Measurements from ENCODE around the gene VPS4A.

DNA sequence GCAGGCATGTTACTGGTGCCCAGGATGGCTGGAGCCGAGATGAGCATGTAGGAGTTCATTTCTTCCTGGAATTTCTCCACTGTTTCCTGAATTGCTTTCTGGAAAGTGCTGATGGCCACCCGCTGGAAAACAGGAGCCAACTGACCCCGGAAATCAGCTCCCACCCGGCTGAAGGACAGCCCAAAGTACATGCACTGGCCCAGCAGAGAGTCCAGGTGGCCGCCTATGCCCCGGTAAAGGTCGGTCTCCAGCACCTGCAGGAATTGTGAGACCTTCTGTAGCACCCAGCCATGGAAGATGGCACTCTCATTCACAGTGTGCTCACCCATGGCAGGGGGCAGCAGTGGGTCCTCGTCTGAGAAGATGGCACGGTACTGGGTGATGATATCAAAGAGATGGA lies 23.5 kb downstream of the VPS4A start:
- TF ChIP-seq CTCF (conservative IDR thresholded peaks at IDR 0.05): no peak
- no peak for TF ChIP-seq ZFX (IDR thresholded peaks at IDR 0.05)

All from C4-2B (cell line).